Fibroblast of skin of right quadriceps (primary cell): ENCODE measurements around the gene UAP1L1.

Experiments used
- DNase-seq: peaks from one replicate; pipeline ENCODE4 v3.0.0-alpha.2; 2013

Gene UAP1L1

DNA sequence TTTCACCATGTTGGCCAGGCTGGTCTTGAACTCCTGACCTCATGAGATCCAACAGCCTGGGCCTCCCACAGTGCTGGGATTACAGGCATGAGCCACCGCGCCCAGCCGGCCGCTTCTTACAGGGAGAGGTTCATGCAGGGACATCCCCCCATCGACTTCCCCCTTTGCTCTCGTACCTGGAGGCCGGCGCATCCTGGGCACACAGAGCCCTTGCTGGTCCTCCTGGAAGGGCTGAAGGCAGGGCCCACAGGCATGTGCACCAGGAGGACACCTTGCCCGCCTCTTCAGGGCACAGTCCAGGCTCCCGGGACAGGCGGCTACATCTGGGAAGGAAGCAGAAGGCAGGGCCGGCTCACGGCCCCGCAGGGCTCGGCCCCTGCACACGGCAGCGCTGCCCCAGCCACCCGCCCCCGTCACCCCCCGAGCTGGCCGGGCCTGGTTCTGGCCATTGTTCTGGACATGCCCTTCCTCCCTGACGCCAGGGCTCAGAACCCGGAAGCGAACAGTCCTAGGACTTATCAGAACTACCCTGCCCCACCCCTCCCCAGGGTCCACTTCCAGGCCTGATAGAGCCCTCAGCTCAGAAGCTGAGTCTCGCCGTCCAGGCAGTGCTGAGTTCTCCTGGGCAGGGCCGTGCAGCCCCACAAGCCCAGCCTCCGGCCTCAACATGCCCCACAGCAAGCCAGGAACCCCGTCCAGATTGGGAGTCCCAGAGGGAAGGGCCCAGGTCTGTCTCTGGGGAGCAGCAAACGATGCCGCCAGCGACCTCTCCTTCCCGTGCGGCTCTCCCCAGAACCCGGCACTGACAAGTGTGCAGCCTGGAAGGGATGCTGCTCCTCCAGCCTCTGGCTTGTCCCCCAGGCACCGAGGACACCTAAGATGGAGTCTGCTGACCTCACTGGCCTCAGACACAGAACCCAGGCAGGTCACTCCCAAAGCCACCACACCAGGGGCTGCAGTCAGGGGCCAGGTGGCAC lies 34.3 kb upstream of the UAP1L1 start:
- DNase-seq: no peak

DNA sequence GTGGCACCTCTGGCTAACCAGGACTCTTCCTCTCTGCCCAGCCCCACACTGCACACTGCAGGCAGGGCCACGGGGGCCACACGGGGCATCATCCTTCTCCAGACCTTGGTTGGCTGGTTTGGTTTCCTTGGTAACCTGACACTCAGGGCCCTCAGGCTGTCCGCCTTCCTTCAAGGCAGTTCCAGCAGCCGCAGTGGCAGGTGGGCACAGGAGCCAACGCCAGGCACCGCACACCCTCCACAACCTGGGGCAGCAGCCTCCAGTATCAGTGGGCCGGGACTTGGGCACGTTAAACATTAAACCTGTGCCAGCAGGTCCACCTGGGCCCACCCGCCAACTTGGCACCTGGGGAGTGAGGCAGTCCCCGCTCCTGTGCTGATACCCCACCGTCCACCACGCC lies 33.3 kb upstream of the UAP1L1 start:
- DNase-seq: no peak

DNA sequence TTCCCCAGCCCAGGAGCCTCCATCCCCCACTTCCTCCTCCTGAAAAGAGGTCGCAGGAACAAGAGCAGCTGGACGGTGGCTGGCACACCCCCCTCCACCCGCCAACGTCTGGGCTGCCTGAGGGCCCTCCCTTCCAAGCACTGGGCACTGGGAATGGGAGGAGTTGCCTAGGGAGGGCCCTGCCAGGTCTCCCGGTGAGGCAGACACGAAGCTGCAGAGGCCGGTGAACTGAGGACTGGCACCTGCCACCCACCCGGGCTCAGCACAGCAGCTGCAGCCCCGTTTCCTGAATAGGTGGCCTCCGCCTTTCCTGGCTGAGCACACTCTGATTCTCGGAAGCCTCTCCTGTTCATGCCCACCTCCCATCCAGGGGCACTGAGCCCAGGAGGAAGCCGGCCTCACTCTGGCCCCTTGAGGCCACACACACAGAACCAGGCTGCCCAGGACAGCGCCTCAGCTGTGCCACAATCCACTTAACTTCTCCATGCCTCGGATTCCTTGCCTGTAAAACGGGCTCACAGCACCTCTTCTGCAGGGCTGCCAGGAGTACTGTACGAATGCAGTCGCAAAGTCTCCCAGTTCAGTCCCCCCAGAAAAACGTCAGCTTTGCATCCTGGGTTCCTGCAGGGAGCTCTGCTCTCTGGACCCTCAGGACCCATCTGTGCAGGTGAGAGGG lies 32.7 kb upstream of the UAP1L1 start:
- no peak for DNase-seq

DNA sequence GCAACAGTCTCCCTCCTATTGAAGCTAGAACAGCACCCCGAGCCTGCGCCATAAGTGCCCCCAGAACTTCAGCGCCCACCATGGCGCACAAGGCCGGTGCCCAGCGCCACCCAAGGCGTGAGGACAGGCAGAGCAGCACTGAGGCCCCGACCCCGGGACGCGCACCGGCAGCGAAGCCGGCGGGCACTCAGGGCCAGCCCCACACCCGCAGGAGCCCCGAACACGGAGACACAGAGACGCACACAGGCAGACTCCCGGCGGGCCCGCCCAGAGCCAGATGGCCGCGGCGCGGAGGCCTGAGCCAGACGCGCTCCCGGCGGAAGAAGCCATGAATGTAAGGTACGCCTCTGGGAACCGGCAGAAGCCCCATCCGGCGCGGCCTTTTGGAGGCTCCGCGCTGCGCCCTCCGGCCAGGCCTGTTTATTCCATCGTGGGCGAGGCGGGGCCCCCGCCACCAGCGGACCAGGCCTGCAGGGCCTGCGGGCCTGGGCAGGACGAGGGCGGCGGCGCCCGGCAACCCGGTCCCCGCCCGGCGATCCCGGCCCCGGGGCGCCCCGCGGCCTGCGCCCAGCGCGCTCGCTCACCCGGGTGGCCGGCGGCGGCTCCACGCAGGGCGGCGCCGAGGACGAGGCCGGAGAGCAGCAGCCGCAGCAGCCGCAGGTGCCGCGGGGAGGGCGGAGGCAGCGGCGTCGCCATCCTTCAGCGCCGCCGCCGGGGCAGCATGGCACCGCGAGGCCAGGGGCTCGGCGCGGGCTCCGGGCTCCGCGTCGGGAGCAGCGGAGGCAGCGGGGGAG lies 31.8 kb upstream of the UAP1L1 start:
- DNase-seq: peak; percentile 21

DNA sequence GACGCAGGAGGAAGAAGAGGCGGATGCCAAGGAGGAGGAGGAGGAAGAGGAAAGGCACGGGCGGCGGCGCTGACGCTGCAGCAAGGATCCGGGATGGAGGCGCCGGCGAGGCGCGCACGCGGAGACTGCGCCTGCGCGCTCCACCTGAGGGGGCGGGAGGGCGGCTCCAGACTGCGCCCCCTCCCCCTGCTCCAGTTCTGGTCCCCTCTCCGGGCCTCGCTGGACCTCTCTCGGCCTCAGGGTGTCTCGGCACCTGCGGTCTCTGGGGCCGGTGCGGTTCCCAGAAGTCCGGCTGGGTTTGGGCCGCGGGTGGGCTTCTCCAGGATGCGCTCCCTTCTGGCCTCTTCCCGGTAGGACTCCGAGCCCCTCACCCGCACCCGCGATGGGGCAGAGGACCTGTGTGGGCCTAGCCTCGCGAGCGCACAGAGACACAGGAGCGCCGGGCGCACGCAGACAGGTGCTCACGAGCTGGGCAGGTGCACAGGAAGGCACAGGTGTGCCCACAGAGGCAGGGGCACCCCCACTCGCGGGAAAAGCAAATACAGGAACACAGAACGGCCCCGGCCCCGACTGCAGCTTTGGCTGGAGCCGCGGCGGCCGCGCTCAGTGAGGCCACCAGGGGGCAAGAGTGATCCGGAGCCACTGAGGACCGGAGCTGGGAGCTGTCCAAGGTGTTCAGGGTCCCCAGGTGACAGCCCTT lies 31.1 kb upstream of the UAP1L1 start, which contains the start of gene NPDC1:
TSS of gene NPDC1 (minus strand) at position 90 of the 700 bp plus-strand sequence. CDS start 188 bp downstream, outside the sequence.
- DNase-seq: peak; percentile 54

DNA sequence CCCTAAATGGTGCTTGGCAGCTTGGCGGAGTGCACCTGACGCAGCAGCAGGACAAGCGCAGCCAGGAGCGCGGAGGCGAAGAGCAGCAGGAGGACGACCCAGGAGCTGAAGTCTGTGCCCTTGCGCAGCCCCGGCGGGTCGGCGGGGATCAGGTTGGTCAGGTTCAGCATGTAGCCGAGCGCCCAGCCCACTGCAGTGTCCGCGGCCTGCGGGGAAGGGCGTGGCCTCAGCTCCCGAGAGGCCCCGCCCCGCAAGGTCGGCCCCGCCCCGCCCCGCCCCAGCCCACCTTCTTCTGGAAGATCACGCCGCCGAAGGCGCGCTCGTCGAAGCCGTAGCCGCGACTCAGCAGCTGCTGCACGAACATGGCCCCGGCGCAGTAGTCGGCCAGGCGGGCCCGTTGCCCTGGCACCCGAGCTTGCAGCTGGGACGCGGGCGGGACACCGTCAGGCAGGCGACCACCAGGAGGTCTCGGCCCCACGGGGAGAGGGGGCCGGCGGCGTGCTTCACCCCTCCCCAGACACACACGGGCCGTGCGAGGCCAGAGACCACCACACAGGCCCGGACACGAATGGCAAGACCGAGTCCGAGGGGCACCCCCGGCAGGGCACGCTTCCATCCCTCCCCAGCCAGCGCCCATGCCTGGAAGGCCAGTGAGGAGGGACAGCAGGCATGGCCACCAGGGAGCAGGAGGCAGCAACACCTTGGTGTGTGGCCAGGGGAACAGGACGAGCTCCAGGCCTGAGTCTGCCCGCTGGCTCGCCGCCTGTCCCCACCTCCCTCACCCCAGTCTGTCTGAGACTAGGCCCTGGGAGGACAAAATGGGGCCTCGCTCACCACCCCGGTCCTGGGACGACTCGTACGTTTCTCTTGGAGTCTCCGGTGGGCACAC lies 28.4 kb upstream of the UAP1L1 start:
- no peak for DNase-seq

DNA sequence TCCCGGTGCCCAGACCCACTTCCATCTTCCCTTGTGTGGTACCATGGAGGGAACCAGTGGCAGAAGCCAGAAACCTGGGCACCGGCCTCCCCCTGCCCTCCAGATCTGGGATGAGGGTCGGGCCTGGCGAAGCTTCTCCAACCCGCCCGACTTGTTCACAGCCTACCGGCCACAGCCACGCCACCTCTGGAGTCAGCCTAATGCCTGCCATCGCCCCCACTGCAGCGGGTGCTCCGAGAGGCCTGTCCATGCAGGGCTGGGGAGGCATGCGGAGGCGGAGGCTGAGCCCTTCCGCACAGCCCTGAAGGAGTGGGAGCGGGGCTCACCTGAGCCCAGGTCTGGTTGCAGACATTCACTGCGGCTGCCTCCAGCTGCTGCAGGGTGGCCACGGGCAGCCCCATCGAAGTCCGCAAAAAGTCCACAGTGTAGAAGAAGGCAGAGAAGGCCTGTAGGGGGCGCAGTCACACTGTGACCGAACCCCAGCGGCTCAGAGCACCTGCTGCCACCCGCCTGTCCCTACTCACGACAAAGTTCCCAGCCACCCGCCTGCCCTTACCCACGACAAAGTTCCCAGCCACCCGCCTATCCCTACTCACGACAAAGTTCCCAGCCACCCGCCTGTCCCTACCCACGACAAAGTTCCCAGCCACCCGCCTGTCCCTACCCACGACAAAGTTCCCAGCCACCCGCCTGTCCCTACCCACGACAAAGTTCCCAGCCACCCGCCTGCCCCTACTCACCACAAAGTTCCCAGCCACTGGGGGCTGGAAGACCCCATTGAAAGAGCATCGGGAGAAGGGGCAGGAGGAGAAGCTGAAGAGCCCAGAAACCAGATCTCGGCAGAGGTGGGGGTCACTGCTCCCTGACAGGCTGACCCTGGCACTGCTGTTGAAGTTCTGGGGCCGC lies 27.5 kb upstream of the UAP1L1 start:
- DNase-seq: no peak

DNA sequence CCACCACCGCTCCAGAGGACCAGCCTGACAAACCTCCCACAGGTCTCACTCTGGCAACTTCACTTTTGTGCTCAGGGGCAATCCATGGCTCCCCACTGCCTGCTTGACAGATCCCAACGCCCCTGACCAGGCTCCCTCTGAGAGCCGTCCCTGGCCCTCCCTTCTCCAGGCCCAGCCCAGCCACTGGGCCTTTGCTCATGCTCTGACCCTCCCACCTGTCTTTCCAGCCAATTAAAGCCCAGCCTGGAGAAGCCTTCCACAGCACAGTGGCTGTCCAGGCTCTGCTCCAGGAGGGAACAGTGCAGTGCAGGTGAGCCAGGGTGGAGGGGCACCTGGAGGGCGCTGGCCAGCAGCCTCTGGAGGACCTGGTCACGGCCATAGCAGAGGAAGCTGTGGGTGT lies 26.7 kb upstream of the UAP1L1 start:
- no peak for DNase-seq

DNA sequence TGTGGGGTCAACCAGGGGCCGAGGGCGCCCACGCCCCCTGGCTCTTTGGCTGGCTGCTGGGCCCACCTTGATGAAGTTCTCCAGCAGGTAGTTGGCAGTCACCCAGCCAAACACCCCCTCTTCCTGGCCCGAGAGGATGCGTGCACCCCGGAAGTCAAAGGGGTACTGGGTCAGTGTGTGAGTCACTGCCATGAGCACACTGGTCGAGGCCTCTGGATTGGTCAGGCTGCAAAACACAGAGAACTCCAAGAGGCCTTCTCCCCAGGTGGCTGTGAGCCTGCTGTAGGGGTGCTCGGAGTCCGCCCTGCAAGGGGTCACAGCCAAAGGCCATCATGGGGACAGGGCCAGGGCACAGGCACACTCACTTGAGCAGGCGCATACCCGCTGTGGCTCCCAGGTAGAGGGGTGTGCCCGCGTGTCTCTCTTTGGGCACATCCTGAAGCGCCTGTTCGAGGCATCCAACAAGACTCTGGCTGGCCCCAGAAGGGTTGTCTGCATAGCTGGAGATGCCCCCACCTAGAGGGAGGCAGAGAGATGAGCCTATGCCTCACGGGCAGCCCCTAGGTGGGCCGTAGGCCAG lies 26.1 kb upstream of the UAP1L1 start:
- no peak for DNase-seq

DNA sequence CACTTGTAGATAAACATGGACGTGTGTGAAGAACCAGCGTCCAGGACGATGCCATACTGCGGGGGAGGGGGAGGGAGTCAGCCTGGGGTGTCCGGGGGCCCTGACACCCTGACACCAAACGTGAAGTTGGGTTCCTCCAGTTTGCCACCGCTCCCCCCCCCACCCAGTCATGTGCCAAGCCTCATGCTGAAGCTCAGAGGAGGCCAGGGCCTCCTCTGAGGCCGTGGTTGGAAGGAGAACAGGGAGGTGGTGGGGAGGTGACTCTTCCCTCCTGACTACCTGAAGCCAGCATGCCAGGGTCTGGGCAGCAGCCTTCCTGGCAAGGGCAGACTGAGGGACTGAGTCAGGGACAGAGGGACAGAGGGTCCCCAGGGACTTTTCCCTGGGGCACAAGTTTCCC lies 25.0 kb upstream of the UAP1L1 start:
- DNase-seq: no peak

DNA sequence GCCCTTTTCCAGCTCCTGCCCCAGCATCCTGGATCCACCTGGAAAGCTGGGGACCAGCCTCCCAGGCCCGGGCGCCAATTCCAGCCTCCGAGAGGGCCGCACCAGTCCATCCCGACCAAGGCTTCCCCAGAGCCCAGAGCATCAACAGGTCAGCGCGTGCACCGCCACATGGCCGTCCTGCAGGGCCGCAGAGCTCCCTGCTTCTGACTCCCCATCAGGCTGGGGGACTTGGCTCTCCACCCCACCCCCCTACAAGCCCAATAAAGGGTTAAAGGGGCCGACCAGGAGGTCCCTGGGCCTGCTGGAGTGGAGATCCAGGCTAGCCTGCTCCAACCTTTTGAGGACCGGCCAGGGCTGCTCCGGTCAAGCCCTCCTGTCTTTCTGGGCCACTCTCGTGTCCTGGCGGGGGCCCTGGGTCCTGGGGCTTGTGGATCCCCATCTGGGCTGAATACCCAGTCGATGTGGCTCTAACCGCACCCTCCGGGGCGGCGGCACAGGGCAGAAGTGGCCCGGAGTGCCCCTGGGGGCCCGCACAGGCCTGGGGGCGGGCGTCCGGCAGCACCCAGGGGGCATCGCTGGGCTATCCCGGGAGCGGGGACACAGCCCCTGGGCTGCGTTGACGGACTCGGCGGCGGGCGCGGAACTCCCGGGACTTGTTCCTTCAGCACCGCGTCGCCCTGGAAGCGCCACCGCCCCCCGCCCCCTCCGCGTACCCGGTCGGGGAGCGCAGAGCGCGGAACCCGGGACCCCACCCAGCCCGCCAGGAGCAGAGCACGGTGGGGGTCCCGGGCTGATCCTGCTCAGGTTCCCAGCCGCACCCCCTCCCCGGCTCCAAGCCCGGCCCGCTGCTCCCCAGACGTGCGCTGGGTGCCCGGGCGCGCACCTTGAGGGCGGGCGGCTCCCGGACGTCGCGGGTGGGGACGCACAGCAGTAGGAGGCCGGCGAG lies 24.0 kb upstream of the UAP1L1 start:
- DNase-seq: no peak

DNA sequence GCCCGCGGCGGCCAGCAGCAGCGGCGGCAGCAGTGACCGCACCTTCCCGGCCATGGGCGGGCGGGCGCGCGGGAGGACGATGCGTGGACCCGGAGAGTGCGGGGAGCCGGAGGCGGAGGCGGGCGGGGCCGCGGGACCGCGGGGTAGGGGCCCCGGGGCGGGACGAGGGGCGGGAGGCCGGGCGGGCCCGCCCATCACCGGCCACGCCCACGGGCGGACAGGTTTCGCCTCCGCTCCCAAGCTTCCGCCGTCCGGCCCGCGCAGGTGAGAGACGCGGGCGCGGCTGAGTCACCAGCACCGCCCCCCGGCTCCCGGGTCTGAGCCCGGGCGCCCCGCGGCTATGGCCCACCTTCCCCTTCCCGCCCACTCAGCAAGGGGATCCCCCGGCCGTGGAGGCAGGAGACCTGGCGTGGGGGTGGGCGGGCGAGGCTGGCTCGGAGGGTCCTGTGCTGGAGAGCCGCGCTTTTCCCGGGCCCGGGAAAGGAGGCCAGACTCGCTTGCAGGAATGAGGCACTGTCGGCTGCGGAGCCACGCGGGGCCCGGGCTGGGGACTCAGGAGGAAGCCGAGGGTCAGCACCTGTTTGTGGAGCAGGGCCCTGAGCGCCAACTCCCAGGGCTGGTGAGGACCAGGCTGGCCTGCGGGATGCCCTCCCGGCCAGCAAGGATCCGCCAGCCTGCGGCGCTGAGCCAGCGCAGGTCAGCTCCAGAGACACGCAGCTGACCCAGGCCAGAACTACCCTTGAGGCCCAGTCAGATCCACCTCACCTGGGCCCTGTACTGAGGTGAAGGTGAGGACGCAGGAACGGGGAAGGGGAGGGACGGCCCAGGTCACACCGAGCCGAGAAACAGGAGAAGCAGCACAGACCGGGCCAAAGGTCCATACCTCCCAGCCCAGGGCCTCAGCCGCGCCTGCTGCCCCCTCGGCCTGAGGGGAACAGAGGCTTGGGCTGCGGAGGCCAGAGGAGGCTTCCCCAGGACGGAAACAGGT lies 23.1 kb upstream of the UAP1L1 start, which contains the start of gene ENTPD2:
TSS of gene ENTPD2 (minus strand) at position 118 of the 988 bp plus-strand sequence. CDS start at position 54, 64 bp downstream.
- DNase-seq: no peak

DNA sequence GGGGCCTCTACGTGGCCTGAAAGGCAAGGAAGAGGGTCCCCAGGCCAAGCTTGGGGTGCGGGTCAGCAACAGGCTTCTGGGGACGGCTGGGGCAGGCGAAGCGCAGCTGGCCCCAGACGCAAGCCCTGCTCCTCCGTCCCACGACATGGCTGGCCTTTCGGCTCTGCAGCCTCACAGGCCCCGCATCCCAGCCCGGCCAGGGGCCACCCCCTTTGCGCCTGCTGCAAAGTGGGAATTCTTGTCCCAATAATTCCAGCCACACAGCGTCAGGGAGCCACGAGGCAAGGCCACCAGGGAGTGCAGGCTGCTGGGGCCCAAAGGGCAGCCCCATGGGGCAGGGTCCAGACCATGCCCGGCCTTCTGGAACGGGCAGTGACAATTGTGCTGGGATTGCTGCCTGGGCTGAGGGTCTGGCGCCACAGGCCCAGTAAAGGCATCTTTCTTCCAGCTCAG lies 22.4 kb upstream of the UAP1L1 start:
- DNase-seq: no peak

DNA sequence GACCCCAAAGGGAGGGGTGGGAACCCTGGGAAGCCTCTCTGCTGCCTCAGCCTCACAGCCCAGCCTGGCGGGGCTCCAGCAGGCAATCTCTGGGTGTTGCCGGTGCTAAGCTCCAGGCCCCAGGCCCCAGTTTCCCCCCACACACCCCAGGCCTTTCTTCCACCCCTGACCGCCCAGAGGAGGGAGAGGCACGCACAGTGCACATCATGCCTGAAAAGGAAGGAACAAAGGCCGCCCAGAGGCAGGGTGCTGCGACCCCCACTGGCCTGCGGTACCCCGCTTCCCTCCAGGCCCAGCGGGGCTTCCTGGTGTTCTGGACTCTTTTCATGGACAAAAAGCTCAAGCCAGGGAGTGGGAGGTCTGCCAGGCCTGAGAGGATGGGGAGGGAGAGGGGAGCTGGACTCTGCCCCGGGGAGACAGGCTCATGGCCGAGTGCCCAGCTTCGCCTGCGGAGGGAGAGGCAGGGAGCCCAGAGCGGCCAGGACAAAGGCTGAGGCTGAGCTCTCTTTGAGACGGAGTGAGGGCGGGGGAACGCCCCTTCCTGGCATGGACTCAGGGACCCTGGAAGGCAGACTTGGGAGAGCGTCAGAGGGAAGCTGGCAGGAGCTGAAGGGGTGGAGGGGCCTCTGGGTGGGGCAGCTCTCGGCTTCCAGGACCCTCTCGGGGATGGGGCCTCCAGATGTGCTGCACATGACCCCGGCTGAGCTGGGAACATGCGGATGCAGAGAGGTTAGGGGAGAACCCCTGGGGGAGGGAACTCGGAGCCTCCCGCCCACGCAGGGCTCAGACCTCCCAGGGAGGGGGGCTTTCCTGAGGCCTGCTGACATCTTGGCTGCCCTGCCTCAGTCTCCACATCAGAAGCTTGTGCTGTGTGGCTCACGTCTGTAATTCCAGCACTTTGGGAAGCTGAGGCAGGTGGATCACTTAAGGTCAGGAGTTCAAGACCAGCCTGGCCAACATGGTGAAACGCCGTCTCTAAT lies 21.6 kb upstream of the UAP1L1 start:
- peak; percentile 43 for DNase-seq

DNA sequence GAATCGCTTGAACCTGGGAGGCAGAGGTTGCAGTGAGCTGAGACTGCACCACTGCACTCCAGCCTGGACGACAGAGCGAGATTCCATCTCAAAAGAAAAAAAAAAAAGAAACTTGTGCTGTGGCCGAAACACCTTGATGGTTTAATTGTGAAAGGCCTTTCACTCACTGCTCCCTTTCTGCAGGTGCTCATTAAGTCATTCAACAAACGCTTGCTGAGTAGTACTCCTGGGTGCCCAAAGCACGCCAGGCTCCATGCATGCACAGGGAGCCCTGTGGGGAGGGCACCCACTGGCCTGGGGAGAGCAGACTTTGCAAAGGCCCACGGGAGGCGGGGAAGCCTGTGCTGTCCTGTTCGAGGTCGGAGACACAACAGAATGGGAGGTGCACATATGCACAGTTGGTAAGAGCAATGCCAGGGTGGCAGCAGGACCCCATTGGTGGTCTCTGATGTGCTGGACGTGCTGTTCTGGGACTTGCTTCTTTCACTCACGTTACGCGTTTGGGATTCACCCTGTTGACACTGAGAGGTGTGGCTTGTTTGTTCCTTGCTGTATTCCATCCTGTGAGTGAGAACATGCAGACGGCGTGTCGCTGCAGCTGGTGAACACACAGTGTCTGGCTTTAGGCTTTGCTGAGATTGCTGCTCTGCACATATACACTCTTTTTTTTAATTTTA lies 20.4 kb upstream of the UAP1L1 start:
- no peak for DNase-seq
